ENCODE results near the gene IYD. TPM values are rescaled to one million over a fixed set of nuclear protein-coding genes. Genes with fewer than 3 reads are reported as not detected.

Gene IYD
- total and polyA plus RNA-seq, 9 of the 15 experiments (the other 6 are each of a cell fraction or from before 2014, with no cell fraction given), result not detected

DNA sequence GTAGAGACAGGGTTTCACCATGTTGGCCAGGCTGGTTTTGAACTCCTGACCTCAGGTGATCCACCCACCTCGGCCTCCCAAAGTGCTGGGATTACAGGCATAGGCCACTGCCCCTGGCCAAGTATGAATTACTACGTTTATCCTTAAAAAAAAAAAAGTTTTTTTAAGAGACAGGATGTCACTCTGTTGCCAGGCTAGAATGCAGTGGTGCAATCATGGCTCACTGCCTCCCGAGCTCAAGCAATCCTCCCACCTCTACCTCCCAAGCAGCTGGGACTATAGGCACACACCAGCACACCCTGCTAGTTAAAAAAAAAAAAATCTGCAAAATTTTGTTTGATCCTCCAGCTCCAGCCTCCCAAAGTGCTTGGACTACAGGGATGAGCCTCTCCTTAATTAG is 23.1 kb downstream of the IYD start (continued):
- TF ChIP-seq POLR2H (tag; IDR thresholded peaks at IDR 0.05; ENCODE audit: low read depth), result no peak
- no peak for TF ChIP-seq ARID1B (IDR thresholded peaks at IDR 0.05)

DNA sequence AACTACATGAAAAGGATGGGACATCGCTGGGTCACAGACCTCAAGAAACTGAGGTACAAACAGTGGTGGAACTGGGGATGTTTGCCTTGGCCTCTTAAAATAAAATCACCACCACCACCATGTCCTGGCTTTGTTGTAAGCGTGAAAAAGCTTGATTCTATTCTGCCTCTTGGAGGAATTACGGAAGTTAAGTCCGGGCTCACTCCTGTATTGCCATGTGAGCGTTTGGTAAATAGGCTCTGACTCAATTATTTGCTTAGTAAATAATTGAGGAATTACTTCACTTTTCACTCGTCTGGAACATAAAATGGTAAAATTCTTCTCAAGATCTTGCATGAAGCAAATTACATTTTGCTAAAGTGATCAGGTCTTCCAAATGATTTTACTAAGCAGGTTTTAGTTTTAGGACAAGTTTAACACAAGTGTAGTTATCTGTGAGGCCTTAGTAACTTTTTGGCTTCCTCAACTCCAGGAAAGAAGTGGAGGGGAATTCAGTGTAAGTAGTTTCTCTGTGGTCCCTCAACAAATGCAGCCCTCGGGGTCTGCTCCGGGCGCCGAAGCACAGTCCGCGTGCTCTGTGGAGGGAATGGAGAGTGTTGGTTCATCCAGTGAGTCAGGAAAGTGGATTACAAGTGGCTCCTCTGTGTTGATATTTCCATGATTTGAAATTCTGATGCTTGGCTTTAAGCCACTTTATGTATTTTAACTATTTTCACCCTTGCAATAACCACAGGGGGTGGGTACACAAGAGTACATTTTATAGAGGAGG is 23.8 kb downstream of the IYD start:
- FAIRE-seq (no peak), DNase-seq (ENCODE audit: extremely low read depth in 1 of 4, low spot score in 3 of 4) (no peak), ATAC-seq (no peak)
- H3K9ac ChIP-seq (ENCODE audit: insufficient read depth in 1 of 2, low read depth in 2 of 2, low read length in 2 of 2), result no peak overlapping the region
- no peaks in the 10 kb centered on the region for H3K79me2 ChIP-seq (ENCODE audit: control insufficient read depth, insufficient read depth, low read length)
- H2AFZ ChIP-seq (ENCODE audit: low read depth, low read length), result no peak overlapping the region
- peaks cover 13 to 35% of the 10 kb centered on the region in 2 experiments; a peak in 4 of 5 replicates for H3K27me3 ChIP-seq (ENCODE audit: control insufficient read depth in 2 of 2, insufficient read depth in 2 of 2, low read length in 2 of 2)
- H3K9me3 ChIP-seq (replicated peaks; ENCODE audit: control insufficient read depth, insufficient read depth, low read depth, low read length), result no peaks in the 10 kb centered on the region
- H3K9me1 ChIP-seq (ENCODE audit: control insufficient read depth, insufficient read depth, low read length), result no peaks in the 10 kb centered on the region
- no peaks in the 10 kb centered on the region for H3K36me3 ChIP-seq (ENCODE audit: control insufficient read depth, insufficient read depth, low read length)
- BruUV-seq (replicated peaks), result no TSS peak
- no peak overlapping the region for H3K27ac ChIP-seq (ENCODE audit: extremely low read depth, low read depth, low read length)
- no peaks in the 10 kb centered on the region for H3K4me1 ChIP-seq (replicated peaks in 1 of 2; ENCODE audit: control insufficient read depth in 2 of 2, insufficient read depth in 2 of 2, low read length in 2 of 2)
- 2% methylated on average over 12 of the region's 12 CpGs for WGBS (ENCODE audit: insufficient coverage, low coverage, missing lambda C conversion rate)
- intact Hi-C loops (cut with micrococcal nuclease), result loop anchor here (5.0 kb wide), 1 partner anchor 35 kb away; no protein-coding TSS in a partner anchor
- ChIA-PET CTCF (ENCODE audit: low intra/inter-chr PET ratio) (no interaction called here), POLR2A (interaction anchor here (0.5 to 0.9 kb wide), 5 partner anchors 8 to 942 kb away, joined by 3 to 5 read pairs (median 4); no protein-coding TSS in a partner anchor)
- no peak overlapping the region for H3K4me3 ChIP-seq
- H4K20me1 ChIP-seq (replicated peaks; ENCODE audit: control insufficient read depth, insufficient read depth, low read length), result no peaks in the 10 kb centered on the region
- in situ Hi-C loops (cut with MboI), result loop anchor here (5.0 kb wide), 1 partner anchor 320 kb away; no protein-coding TSS in a partner anchor
- no peak overlapping the region for H3K4me2 ChIP-seq (ENCODE audit: insufficient read depth, low read length)
- TF ChIP-seq, protein P1, sequence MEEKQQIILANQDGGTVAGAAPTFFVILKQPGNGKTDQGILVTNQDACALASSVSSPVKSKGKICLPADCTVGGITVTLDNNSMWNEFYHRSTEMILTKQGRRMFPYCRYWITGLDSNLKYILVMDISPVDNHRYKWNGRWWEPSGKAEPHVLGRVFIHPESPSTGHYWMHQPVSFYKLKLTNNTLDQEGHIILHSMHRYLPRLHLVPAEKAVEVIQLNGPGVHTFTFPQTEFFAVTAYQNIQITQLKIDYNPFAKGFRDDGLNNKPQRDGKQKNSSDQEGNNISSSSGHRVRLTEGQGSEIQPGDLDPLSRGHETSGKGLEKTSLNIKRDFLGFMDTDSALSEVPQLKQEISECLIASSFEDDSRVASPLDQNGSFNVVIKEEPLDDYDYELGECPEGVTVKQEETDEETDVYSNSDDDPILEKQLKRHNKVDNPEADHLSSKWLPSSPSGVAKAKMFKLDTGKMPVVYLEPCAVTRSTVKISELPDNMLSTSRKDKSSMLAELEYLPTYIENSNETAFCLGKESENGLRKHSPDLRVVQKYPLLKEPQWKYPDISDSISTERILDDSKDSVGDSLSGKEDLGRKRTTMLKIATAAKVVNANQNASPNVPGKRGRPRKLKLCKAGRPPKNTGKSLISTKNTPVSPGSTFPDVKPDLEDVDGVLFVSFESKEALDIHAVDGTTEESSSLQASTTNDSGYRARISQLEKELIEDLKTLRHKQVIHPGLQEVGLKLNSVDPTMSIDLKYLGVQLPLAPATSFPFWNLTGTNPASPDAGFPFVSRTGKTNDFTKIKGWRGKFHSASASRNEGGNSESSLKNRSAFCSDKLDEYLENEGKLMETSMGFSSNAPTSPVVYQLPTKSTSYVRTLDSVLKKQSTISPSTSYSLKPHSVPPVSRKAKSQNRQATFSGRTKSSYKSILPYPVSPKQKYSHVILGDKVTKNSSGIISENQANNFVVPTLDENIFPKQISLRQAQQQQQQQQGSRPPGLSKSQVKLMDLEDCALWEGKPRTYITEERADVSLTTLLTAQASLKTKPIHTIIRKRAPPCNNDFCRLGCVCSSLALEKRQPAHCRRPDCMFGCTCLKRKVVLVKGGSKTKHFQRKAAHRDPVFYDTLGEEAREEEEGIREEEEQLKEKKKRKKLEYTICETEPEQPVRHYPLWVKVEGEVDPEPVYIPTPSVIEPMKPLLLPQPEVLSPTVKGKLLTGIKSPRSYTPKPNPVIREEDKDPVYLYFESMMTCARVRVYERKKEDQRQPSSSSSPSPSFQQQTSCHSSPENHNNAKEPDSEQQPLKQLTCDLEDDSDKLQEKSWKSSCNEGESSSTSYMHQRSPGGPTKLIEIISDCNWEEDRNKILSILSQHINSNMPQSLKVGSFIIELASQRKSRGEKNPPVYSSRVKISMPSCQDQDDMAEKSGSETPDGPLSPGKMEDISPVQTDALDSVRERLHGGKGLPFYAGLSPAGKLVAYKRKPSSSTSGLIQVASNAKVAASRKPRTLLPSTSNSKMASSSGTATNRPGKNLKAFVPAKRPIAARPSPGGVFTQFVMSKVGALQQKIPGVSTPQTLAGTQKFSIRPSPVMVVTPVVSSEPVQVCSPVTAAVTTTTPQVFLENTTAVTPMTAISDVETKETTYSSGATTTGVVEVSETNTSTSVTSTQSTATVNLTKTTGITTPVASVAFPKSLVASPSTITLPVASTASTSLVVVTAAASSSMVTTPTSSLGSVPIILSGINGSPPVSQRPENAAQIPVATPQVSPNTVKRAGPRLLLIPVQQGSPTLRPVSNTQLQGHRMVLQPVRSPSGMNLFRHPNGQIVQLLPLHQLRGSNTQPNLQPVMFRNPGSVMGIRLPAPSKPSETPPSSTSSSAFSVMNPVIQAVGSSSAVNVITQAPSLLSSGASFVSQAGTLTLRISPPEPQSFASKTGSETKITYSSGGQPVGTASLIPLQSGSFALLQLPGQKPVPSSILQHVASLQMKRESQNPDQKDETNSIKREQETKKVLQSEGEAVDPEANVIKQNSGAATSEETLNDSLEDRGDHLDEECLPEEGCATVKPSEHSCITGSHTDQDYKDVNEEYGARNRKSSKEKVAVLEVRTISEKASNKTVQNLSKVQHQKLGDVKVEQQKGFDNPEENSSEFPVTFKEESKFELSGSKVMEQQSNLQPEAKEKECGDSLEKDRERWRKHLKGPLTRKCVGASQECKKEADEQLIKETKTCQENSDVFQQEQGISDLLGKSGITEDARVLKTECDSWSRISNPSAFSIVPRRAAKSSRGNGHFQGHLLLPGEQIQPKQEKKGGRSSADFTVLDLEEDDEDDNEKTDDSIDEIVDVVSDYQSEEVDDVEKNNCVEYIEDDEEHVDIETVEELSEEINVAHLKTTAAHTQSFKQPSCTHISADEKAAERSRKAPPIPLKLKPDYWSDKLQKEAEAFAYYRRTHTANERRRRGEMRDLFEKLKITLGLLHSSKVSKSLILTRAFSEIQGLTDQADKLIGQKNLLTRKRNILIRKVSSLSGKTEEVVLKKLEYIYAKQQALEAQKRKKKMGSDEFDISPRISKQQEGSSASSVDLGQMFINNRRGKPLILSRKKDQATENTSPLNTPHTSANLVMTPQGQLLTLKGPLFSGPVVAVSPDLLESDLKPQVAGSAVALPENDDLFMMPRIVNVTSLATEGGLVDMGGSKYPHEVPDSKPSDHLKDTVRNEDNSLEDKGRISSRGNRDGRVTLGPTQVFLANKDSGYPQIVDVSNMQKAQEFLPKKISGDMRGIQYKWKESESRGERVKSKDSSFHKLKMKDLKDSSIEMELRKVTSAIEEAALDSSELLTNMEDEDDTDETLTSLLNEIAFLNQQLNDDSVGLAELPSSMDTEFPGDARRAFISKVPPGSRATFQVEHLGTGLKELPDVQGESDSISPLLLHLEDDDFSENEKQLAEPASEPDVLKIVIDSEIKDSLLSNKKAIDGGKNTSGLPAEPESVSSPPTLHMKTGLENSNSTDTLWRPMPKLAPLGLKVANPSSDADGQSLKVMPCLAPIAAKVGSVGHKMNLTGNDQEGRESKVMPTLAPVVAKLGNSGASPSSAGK (IDR thresholded peaks at IDR 0.05), result 0 out of 2 replicates have a peak, but pooled peaks have one; percentile 21
- TF ChIP-seq RBM39 (optimal IDR thresholded peaks at IDR 0.05; ENCODE audit: low read depth, low read length), result no peak
- TF ChIP-seq ZNF408 (CRISPR knock-in tag; IDR thresholded peaks at IDR 0.05; ENCODE audit: low read depth), result no peak
- TF ChIP-seq, protein P2, sequence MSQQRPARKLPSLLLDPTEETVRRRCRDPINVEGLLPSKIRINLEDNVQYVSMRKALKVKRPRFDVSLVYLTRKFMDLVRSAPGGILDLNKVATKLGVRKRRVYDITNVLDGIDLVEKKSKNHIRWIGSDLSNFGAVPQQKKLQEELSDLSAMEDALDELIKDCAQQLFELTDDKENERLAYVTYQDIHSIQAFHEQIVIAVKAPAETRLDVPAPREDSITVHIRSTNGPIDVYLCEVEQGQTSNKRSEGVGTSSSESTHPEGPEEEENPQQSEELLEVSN (IDR thresholded peaks at IDR 0.05; ENCODE audit: borderline replicate concordance in 1 of 2, extremely low read depth in 1 of 2, insufficient read depth in 1 of 2, insufficient read length in 1 of 2, low read depth in 1 of 2, low read length in 1 of 2, poor library complexity in 1 of 2, severe bottlenecking in 1 of 2), result peak in 1 of 2 experiments; percentile 50

Data from K562 (cell line).